ENCODE data around the gene INPP4B.
A peak's percentile ranks its signal among the peaks of the same experiment; 100 is the strongest.

INPP4B gene

GRCh38 chr4:142443469-142443868, 402.6 kb downstream of the INPP4B start:
- no peak overlapping the region for H3K9ac ChIP-seq (ENCODE audit: low read length)
- H3K36me3 ChIP-seq (ENCODE audit: control insufficient read depth, low read depth, low read length), result no peaks in the 10 kb centered on the region
- H3K4me1 ChIP-seq (ENCODE audit: control insufficient read depth, low read depth, low read length), result no peaks in the 10 kb centered on the region
- no peaks in the 10 kb centered on the region for H3K27me3 ChIP-seq (ENCODE audit: control insufficient read depth, insufficient read depth, low read length)
- no peak overlapping the region for H3K27ac ChIP-seq (ENCODE audit: low read length)
- no peaks in the 10 kb centered on the region for H3K9me3 ChIP-seq (ENCODE audit: control insufficient read depth, low read depth, low read length)
- H3K4me3 ChIP-seq (ENCODE audit: low read length), result no peak overlapping the region

DNA sequence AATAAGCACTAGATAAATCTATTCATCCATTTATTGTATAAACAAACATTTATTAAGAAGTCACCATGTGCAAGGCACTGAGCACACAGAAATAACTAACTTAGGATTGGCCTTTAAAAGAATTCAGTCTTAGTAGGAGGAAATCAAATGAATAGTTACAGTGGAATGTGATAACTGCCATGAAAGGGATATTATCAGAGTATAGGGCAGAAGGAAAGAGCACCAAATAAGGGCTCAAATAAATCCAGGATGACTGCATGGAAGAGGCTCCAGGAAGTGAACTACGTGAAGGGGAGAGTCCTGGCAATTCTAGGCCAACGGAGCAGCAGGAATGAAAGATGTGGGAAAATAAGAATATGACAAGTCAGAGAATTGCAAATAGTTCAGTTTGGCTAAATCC, 406.0 kb downstream of the INPP4B start:
- no peak overlapping the region for H3K4me3 ChIP-seq (ENCODE audit: low read length)
- no peaks in the 10 kb centered on the region for H3K36me3 ChIP-seq (ENCODE audit: control insufficient read depth, low read depth, low read length)
- H3K27me3 ChIP-seq (ENCODE audit: control insufficient read depth, insufficient read depth, low read length), result no peaks in the 10 kb centered on the region
- H3K27ac ChIP-seq (ENCODE audit: low read length), result no peak overlapping the region
- H3K9me3 ChIP-seq (ENCODE audit: control insufficient read depth, low read depth, low read length), result no peaks in the 10 kb centered on the region
- H3K4me1 ChIP-seq (ENCODE audit: control insufficient read depth, low read depth, low read length), result peaks cover 8% of the 10 kb centered on the region
- H3K9ac ChIP-seq (ENCODE audit: low read length), result no peak overlapping the region

- H3K36me3 ChIP-seq (ENCODE audit: control insufficient read depth, low read depth, low read length), result no peaks in the 10 kb centered on the region
- no peak overlapping the region for H3K4me3 ChIP-seq (ENCODE audit: low read length)
- no peak overlapping the region for H3K9ac ChIP-seq (ENCODE audit: low read length)
- peaks cover 8% of the 10 kb centered on the region for H3K4me1 ChIP-seq (ENCODE audit: control insufficient read depth, low read depth, low read length)
- peak overlapping the region; percentile 57 for H3K27ac ChIP-seq (ENCODE audit: low read length)
- no peaks in the 10 kb centered on the region for H3K27me3 ChIP-seq (ENCODE audit: control insufficient read depth, insufficient read depth, low read length)
- no peaks in the 10 kb centered on the region for H3K9me3 ChIP-seq (ENCODE audit: control insufficient read depth, low read depth, low read length)
Observed at GRCh38 chr4:142435599-142436235, 410.4 kb downstream of the INPP4B start.

GRCh38 chr4:142434519-142435224, 411.4 kb downstream of the INPP4B start:
- Histone ChIP-seq H3K4me3 (ENCODE audit: low read length) (no peak overlapping the region), H3K27me3 (ENCODE audit: control insufficient read depth, insufficient read depth, low read length) (no peaks in the 10 kb centered on the region), H3K27ac (ENCODE audit: low read length) (no peak overlapping the region), H3K4me1 (ENCODE audit: control insufficient read depth, low read depth, low read length) (peaks cover 8% of the 10 kb centered on the region), H3K9me3 (ENCODE audit: control insufficient read depth, low read depth, low read length) (no peaks in the 10 kb centered on the region), H3K9ac (ENCODE audit: low read length) (no peak overlapping the region), H3K36me3 (ENCODE audit: control insufficient read depth, low read depth, low read length) (no peaks in the 10 kb centered on the region)

GRCh38 chr4:142428715-142429114, 417.4 kb downstream of the INPP4B start:
- no peaks in the 10 kb centered on the region for H3K27me3 ChIP-seq (ENCODE audit: control insufficient read depth, insufficient read depth, low read length)
- no peak overlapping the region for H3K9ac ChIP-seq (ENCODE audit: low read length)
- H3K4me3 ChIP-seq (ENCODE audit: low read length), result no peak overlapping the region
- peak overlapping the region; percentile 13 for H3K27ac ChIP-seq (ENCODE audit: low read length)
- peaks cover 17% of the 10 kb centered on the region for H3K4me1 ChIP-seq (ENCODE audit: control insufficient read depth, low read depth, low read length)
- no peaks in the 10 kb centered on the region for H3K9me3 ChIP-seq (ENCODE audit: control insufficient read depth, low read depth, low read length)
- H3K36me3 ChIP-seq (ENCODE audit: control insufficient read depth, low read depth, low read length), result no peaks in the 10 kb centered on the region

DNA sequence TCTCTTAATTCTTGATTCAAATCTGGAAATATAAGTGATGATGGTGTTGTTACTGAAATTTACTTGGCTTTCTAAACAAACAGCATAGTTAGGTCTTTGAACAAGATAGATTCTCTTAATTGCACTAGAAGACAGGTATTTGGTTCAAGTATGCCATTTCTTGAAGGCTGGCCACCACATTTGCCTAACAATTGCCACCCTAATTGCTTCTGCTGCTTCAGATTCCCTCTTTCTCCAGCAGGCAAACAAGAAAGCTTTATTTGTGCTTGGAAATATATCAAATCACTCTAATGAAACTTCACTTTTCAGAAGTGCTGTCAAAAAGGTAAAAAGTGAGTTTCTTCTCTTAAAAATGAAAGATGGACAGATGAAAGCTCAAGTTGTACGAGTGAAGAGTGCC, 418.6 kb downstream of the INPP4B start:
- H3K36me3 ChIP-seq (ENCODE audit: control insufficient read depth, low read depth, low read length), result no peaks in the 10 kb centered on the region
- no peak overlapping the region for H3K9ac ChIP-seq (ENCODE audit: low read length)
- H3K4me3 ChIP-seq (ENCODE audit: low read length), result peak overlapping the region; percentile 51
- H3K27ac ChIP-seq (ENCODE audit: low read length), result peak overlapping the region; percentile 78
- H3K27me3 ChIP-seq (ENCODE audit: control insufficient read depth, insufficient read depth, low read length), result no peaks in the 10 kb centered on the region
- peaks cover 17% of the 10 kb centered on the region for H3K4me1 ChIP-seq (ENCODE audit: control insufficient read depth, low read depth, low read length)
- no peaks in the 10 kb centered on the region for H3K9me3 ChIP-seq (ENCODE audit: control insufficient read depth, low read depth, low read length)

DNA sequence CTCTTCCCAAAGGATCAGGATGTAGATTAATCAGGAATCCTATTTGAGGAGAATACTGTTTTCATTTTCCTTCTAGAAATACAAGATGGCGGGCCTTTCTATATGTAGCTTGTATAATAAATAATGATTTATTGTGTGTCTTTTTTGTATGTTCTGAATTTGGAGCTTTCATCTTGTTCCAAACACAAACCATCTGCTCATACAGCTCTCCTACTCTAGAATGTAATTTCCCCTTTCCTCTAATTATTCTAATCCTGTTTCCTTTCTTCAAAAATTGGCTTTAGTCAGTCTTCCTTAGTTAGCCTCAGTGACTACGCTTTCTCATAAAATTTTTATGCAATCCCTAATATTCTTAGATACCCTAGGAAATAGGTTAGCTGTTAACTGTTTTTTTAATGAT, 422.2 kb downstream of the INPP4B start:
- no peak overlapping the region for H3K9ac ChIP-seq (ENCODE audit: low read length)
- no peaks in the 10 kb centered on the region for H3K9me3 ChIP-seq (ENCODE audit: control insufficient read depth, low read depth, low read length)
- no peaks in the 10 kb centered on the region for H3K27me3 ChIP-seq (ENCODE audit: control insufficient read depth, insufficient read depth, low read length)
- peaks cover 17% of the 10 kb centered on the region for H3K4me1 ChIP-seq (ENCODE audit: control insufficient read depth, low read depth, low read length)
- no peaks in the 10 kb centered on the region for H3K36me3 ChIP-seq (ENCODE audit: control insufficient read depth, low read depth, low read length)
- H3K4me3 ChIP-seq (ENCODE audit: low read length), result no peak overlapping the region
- no peak overlapping the region for H3K27ac ChIP-seq (ENCODE audit: low read length)

DNA sequence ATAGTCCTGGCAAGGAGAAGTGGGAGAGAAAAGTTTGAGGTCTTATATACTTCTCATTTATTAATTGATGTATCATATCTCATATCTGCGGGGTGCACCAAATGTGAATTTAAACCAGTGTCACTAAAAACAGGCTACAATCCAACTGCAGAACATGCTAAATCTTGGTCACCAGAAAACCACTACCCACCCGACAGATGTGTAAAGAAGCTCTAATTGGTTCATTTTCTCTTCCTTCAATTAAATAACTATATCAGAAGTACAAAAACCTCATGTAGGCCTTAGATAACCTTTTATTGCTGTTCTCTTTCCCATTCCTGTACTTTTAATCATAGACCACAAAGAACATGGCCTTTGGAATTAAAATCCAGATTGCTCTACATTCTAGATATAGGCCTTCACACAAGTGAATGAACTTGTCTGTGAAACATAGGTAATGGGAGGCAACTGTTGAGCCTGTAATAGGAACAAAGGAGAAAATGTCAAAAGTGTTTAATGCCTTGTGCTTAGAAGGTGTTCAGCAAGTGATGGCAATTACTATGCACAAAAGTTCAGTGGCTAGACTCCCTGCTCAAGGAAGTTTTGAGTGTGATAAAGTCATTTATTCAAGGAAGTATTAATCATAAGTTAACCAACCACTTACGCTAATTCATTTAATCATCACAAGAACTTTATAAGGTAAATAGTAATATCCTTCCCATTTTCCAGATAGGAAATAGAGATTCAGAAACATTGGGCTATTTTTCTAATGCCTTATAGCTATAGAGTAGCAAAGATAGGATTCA, 425.6 kb downstream of the INPP4B start:
- no peak overlapping the region for H3K9ac ChIP-seq (ENCODE audit: low read length)
- no peaks in the 10 kb centered on the region for H3K9me3 ChIP-seq (ENCODE audit: control insufficient read depth, low read depth, low read length)
- H3K4me1 ChIP-seq (ENCODE audit: control insufficient read depth, low read depth, low read length), result no peaks in the 10 kb centered on the region
- H3K4me3 ChIP-seq (ENCODE audit: low read length), result no peak overlapping the region
- H3K27me3 ChIP-seq (ENCODE audit: control insufficient read depth, insufficient read depth, low read length), result no peaks in the 10 kb centered on the region
- H3K27ac ChIP-seq (ENCODE audit: low read length), result no peak overlapping the region
- H3K36me3 ChIP-seq (ENCODE audit: control insufficient read depth, low read depth, low read length), result no peaks in the 10 kb centered on the region

GRCh38 chr4:142419712-142420111, 426.4 kb downstream of the INPP4B start:
- Histone ChIP-seq H3K27me3 (ENCODE audit: control insufficient read depth, insufficient read depth, low read length) (no peaks in the 10 kb centered on the region), H3K27ac (ENCODE audit: low read length) (no peak overlapping the region), H3K36me3 (ENCODE audit: control insufficient read depth, low read depth, low read length) (no peaks in the 10 kb centered on the region), H3K4me1 (ENCODE audit: control insufficient read depth, low read depth, low read length) (no peaks in the 10 kb centered on the region), H3K9me3 (ENCODE audit: control insufficient read depth, low read depth, low read length) (no peaks in the 10 kb centered on the region), H3K9ac (ENCODE audit: low read length) (no peak overlapping the region), H3K4me3 (ENCODE audit: low read length) (no peak overlapping the region)

GRCh38 chr4:142418697-142419096, 427.4 kb downstream of the INPP4B start:
- Histone ChIP-seq H3K27me3 (ENCODE audit: control insufficient read depth, insufficient read depth, low read length) (no peaks in the 10 kb centered on the region), H3K27ac (ENCODE audit: low read length) (no peak overlapping the region), H3K4me3 (ENCODE audit: low read length) (no peak overlapping the region), H3K9me3 (ENCODE audit: control insufficient read depth, low read depth, low read length) (no peaks in the 10 kb centered on the region), H3K36me3 (ENCODE audit: control insufficient read depth, low read depth, low read length) (no peaks in the 10 kb centered on the region), H3K4me1 (ENCODE audit: control insufficient read depth, low read depth, low read length) (no peaks in the 10 kb centered on the region), H3K9ac (ENCODE audit: low read length) (no peak overlapping the region)

DNA sequence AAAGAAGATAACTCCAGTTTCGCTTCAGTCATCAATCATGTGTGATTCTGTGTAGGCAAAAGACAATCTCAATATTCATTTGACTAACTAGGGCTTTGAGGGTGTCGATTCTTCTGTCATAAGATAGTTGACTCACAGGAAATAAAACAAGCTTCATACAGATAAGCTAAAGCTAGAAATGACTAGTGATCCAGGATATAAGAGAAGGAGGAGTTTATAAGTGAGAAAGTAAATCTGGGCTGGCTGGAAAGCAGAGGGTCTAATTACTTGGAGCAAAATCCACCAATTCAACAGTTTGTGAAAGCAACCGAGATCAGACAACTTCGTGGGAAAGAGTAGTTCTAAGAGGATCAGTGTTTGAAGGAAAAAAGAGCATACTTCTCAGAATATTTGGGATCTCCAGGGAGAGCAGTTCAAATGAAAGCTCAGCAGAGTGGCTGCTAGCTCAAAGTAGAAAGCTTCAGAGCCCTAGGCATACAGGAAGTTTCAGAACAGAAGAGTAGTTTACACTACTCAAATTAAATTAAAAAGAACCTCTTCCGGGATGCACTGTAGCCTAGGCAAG, 429.3 kb downstream of the INPP4B start:
- Histone ChIP-seq H3K27ac (ENCODE audit: low read length) (no peak overlapping the region), H3K36me3 (ENCODE audit: control insufficient read depth, low read depth, low read length) (no peaks in the 10 kb centered on the region), H3K4me1 (ENCODE audit: control insufficient read depth, low read depth, low read length) (no peaks in the 10 kb centered on the region), H3K27me3 (ENCODE audit: control insufficient read depth, insufficient read depth, low read length) (no peaks in the 10 kb centered on the region), H3K9me3 (ENCODE audit: control insufficient read depth, low read depth, low read length) (no peaks in the 10 kb centered on the region), H3K9ac (ENCODE audit: low read length) (no peak overlapping the region), H3K4me3 (ENCODE audit: low read length) (no peak overlapping the region)

All from iPS-18a (cell line).